ENCODE data around the gene DAPK1. TPM values are rescaled to one million over a fixed set of nuclear protein-coding genes. Genes with fewer than 3 reads are reported as not detected.

Gene DAPK1
- total RNA-seq, 1 donor from 2014 or later: 24.6 TPM

GRCh38 chr9:87702921-87703320, 205.3 kb downstream of the DAPK1 start:
- Histone ChIP-seq H3K4me3 (no peak overlapping the region), H3K27ac (no peak overlapping the region), H3K27me3 (no peaks in the 10 kb centered on the region), H3K9me3 (no peaks in the 10 kb centered on the region), H3K4me1 (no peaks in the 10 kb centered on the region), H3K36me3 (no peaks in the 10 kb centered on the region)
- DNase-seq (ENCODE audit: extremely low spot score in 2 of 2): peak in 1 of 2 donors; percentile 70
- intact Hi-C loops (cut with DNase I): no loop called here
- TF ChIP-seq CTCF (IDR thresholded peaks at IDR 0.05): no peak
- no peak for TF ChIP-seq POLR2AphosphoS5 (IDR thresholded peaks at IDR 0.05; ENCODE audit: insufficient read depth in 1 of 2, low read depth in 1 of 2)
- no peak for TF ChIP-seq POLR2A (IDR thresholded peaks at IDR 0.05)

- no peak overlapping the region for H3K27ac ChIP-seq
- no peak overlapping the region for H3K4me3 ChIP-seq
- TF ChIP-seq POLR2AphosphoS5 (IDR thresholded peaks at IDR 0.05; ENCODE audit: insufficient read depth in 1 of 2, low read depth in 1 of 2) (no peak), CTCF (IDR thresholded peaks at IDR 0.05) (no peak), POLR2A (IDR thresholded peaks at IDR 0.05) (no peak)
- H3K9me3 ChIP-seq: no peaks in the 10 kb centered on the region
- peak in 1 of 2 donors; percentile 34 for DNase-seq (ENCODE audit: extremely low spot score in 2 of 2)
- intact Hi-C loops (cut with DNase I): no loop called here
- H3K4me1 ChIP-seq: no peaks in the 10 kb centered on the region
- no peaks in the 10 kb centered on the region for H3K36me3 ChIP-seq
- H3K27me3 ChIP-seq: no peaks in the 10 kb centered on the region
These were observed 206.1 kb downstream of the DAPK1 start for GRCh38 chr9:87703636-87704276.

- no peaks in the 10 kb centered on the region for H3K36me3 ChIP-seq
- H3K27ac ChIP-seq: no peak overlapping the region
- TF ChIP-seq POLR2AphosphoS5 (IDR thresholded peaks at IDR 0.05; ENCODE audit: insufficient read depth in 1 of 2, low read depth in 1 of 2) (no peak), POLR2A (IDR thresholded peaks at IDR 0.05) (no peak), CTCF (IDR thresholded peaks at IDR 0.05) (no peak)
- H3K4me1 ChIP-seq: no peaks in the 10 kb centered on the region
- no peaks in the 10 kb centered on the region for H3K9me3 ChIP-seq
- DNase-seq (ENCODE audit: extremely low spot score in 2 of 2): no peak
- no peaks in the 10 kb centered on the region for H3K27me3 ChIP-seq
- intact Hi-C loops (cut with DNase I): no loop called here
- H3K4me3 ChIP-seq: no peak overlapping the region
These were observed 206.7 kb downstream of the DAPK1 start for GRCh38 chr9:87704342-87704741.

GRCh38 chr9:87706066-87706739, 208.5 kb downstream of the DAPK1 start:
- no peak overlapping the region for H3K27ac ChIP-seq
- intact Hi-C loops (cut with DNase I): no loop called here
- peak in 1 of 2 donors; percentile 82 for DNase-seq (ENCODE audit: extremely low spot score in 2 of 2)
- H3K36me3 ChIP-seq: no peaks in the 10 kb centered on the region
- H3K9me3 ChIP-seq: no peaks in the 10 kb centered on the region
- no peak overlapping the region for H3K4me3 ChIP-seq
- H3K27me3 ChIP-seq: no peaks in the 10 kb centered on the region
- no peak for TF ChIP-seq POLR2A (IDR thresholded peaks at IDR 0.05)
- TF ChIP-seq POLR2AphosphoS5 (IDR thresholded peaks at IDR 0.05; ENCODE audit: insufficient read depth in 1 of 2, low read depth in 1 of 2): no peak
- no peak for TF ChIP-seq CTCF (IDR thresholded peaks at IDR 0.05)
- no peaks in the 10 kb centered on the region for H3K4me1 ChIP-seq

Data from vagina (tissue), 2 donors.